HG02642 (cell line): ENCODE measurements around the gene ADAMTS14.
"Not testable (repeated sequence)": the region's sequence is repeated elsewhere in the genome, so short reads cannot be mapped to it uniquely, and the experiment has no call there.

Experiments
- ATAC-seq: cut with Tn5 transposase; IDR thresholded peaks from one replicate; pipeline ENCODE4 v1.9.1; 2021; ENCODE audit warnings: mild to moderate bottlenecking; ENCODE audit not compliant: unreplicated experiment, poor library complexity

Gene ADAMTS14

DNA sequence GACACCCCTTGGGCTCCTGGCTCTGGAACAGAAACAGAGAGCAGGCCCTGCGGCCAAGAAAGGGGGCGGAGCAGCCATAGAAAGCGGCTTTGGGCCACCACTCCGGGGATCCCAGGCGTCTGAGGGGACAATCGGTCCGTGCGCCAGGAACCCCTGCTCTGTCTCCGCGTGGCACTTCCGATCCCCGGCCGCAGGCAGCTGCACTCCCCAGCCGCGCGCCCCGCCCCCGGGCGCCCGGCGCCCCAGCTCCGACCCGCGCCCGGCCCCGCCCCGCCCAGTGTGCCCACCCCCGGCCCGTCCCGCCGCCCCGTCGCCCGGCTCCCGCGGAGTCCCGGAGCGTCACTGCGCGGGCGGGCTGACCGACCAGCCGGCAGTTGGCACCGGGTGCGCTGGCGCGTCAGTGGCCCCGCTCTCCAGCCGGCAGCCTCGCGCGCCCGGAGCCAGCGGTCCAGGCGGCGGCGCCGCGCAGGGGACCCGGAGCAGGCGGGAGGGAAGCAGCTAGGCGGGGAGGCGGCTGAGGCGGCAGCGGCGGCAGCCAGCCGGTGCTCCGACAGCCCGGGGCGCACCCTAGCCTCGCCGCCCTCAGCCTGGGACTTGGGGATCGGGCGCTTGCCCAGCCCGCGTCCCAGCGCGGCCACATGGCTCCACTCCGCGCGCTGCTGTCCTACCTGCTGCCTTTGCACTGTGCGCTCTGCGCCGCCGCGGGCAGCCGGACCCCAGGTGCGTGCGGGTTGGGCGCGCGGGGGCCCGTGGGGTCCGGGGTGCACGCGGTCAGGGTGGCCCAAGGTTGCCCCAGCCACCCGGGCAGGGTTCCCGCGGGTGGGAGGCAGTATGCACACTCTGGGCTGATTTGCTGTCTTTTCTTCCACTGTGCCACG, at the start of gene ADAMTS14:
Gene ADAMTS14, plus strand, starts transcription at position 342 of the 878 bp plus-strand sequence. Its CDS starts 297 bp downstream, at position 639.
- no peak for ATAC-seq

- ATAC-seq, result no peak
These were observed 49.8 kb upstream of the ADAMTS14 start for GRCh38 chr10:70622541-70622940.

- no peak for ATAC-seq
These were observed 49.1 kb upstream of the ADAMTS14 start for GRCh38 chr10:70622981-70623844.

GRCh38 chr10:70626056-70626455, 46.2 kb upstream of the ADAMTS14 start:
- no peak for ATAC-seq

DNA sequence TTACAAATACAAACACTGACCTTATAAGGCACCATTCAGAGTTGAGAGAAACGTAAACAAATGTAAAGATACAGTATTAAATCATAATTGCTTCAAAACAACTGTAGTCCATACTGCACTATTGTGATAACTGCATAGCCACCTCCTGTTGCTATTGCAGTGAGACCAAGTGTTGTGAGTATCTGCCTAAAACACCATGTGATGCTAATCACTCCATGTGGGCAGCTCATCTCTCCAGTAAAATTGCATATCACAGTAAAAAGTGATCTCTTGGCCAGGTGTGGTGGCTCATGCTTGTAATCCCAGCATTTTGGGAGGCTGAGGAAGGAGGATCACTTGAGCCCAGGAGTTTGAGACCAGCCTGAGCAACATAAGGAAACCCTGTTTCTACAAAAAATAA, 43.0 kb upstream of the ADAMTS14 start:
- ATAC-seq, result no peak

GRCh38 chr10:70631735-70632134, 40.6 kb upstream of the ADAMTS14 start:
- ATAC-seq, result not testable (repeated sequence)

DNA sequence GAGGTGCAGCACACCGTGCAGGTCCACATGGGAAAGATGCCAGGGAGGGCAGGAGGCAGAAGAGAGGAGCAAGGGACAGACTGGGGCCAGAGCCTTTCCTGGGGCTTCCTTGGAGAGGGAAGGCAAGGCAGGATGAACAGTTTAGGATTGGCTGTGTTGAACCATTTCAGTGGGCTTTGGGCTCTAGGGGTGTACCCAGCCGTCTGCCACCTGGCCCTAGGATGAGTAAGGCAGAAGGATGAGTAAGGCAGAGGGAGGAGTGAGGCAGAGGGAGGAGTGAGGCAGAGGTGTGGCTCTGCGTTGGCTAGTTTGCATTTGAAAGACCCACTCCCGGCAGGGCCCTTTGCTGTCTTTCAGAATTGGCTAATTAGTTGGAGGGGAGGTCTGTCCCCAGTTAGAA, 38.3 kb upstream of the ADAMTS14 start:
- ATAC-seq, result no peak

DNA sequence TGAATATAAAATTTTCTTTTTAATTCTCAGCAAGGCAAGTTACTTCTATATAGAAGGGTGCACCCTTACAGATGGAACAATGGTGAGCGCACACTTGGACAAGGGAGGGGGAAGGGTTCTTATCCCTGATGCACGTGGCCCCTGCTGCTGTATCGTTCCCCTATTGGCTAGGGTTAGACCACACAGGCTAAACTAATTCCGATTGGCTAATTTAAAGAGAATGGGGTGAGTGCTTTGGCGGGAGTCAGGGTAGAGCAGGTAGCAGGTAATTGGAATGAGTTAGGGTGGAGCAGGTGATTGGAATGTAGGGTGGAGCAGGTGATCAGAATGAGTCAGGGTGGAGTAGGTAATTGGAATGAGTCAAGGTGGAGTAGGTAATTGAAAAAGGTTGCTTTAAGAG, 37.8 kb upstream of the ADAMTS14 start:
- ATAC-seq, result not testable (repeated sequence)

GRCh38 chr10:70639640-70640383, 32.5 kb upstream of the ADAMTS14 start:
- not testable (repeated sequence) for ATAC-seq

GRCh38 chr10:70643272-70643671, 29.0 kb upstream of the ADAMTS14 start:
- ATAC-seq, result not testable (repeated sequence)

- not testable (repeated sequence) for ATAC-seq
These were observed 27.3 kb upstream of the ADAMTS14 start for GRCh38 chr10:70644959-70645358.

DNA sequence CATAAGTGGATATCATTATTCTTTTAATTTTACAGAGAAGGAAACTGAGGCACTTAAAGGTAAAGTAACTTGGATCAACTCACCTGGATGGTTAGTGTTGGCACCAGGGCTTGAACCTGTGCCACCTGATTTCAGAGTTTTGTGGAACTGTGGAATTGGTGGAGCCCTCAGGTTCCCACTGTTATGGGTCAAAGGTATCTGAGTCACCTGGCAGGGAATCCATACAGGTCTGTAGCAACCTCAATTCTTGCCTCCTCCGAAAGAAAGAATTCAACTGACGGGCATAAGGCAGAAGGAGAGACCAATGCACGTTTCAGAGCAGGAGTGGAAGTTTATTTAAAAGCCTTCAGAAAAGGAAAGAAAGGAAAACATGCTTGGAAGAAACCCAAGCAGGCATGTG, 25.2 kb upstream of the ADAMTS14 start:
- ATAC-seq, result no peak

DNA sequence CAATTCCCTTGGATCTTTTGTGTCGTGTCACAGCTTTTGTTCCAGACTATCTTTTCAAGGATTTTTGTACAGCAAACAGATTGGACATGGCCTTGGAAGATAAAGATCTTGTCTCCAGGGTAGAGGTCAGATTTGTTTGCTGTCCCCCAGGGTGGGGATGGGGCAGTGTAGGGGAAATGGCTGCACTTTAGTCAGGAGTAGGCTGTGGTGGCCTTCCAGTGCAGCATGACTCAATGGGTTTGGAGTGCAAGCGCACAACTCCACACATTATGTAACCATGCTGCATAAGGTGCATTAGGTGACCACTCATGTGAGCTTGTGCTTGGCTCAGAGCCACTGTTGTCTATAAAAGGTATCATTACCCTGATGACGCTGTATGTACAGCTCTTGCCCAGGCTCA, 23.9 kb upstream of the ADAMTS14 start:
- ATAC-seq, result no peak

DNA sequence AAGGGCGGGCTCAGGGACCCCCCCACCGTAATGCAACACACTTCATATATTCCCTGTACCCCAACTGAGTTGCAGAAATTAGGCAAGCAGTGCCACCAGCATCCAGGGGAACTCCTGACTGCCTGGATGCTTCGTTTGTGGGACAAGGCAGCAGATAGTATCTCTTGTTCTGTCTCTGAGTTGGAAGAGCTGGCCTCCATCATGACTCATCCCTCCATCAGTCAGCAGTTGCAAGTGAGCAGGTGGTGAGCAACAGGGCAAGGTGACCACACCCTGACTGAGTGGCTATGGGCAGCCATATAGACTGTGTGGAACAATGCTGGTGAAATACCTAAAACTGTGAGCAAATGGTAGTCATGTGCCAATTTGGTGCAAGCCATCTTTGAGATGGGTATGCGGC, 22.8 kb upstream of the ADAMTS14 start:
- no peak for ATAC-seq

GRCh38 chr10:70650104-70650503, 22.2 kb upstream of the ADAMTS14 start:
- no peak for ATAC-seq

DNA sequence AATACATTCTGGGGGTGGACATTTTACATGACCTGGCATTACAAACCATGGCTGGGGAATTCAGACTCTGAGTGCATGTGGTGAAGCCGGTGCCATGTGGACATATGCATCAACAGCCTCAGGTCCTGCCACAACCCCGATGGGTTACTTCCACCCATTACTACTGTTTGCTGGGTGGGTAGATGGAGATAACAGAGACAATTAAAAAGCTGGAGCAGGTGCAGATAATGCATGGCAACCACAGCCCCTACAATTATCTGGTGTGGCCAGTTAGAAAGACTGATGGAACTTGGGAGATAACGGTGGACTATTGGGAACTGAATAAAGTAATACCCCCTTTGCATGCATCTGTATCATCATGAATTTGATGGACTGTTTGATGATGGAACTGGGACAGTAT, 21.6 kb upstream of the ADAMTS14 start:
- ATAC-seq, result no peak

- ATAC-seq, result no peak
These were observed 20.6 kb upstream of the ADAMTS14 start for GRCh38 chr10:70651661-70652060.

DNA sequence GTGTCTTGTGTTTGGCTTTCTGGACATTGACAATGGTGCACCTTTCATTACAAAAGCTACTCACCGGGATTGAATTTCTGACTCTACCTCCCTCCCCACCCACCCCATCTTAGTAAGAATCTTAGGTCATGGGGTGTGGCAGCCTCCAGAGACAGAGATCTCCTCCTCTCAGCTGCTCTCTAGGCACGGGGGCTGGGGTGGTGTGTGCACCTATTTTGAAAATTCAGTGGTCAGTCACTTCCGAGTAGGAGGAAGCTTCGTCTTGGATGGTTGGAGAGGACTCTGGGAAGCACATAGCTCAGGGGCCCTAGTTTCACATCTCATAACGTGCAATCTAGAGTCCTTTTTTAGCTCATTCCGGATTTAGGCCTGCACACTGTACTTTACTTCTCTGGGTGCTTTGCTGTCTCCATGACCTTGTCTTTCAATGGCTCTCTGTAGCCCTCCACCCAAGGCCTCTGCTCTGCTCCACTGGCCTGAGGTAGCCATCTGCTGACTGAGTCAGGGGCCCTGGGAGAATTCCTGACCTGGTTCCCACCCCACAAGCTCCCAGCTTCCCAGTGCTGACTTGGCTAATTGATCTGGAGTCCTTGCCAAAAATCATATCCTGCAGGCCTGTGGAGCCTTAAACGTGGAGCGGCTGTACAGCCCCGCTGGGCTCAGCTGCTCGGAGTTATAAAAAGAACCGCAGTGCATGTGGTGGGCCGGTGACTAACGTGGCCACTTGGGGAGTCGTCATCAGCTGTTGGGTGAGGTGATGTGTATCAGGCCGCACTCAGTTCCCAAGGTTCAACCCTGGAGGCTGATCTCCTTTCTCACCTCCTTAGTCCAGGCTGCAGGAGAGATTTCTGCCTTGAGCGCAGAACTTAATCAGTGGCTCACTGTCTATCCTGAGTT, 19.3 kb upstream of the ADAMTS14 start:
- no peak for ATAC-seq

GRCh38 chr10:70655316-70655715, 17.0 kb upstream of the ADAMTS14 start:
- no peak for ATAC-seq
